Spleen (tissue), 11 donors: ENCODE results near the gene HDAC4. TPM values are rescaled to one million over a fixed set of nuclear protein-coding genes. Genes with fewer than 3 reads are reported as not detected.

ENCODE experiments used
- DNase-seq: peaks from one replicate; pipeline ENCODE4 v3.0.0-alpha.2; 2020
- H3K27ac ChIP-seq, 8 donors: fragments of 200-600 bp; sonication (generic) in 7 of 8; 1 replicate in 4 of 8; 2 replicates in 4 of 8; pipeline versions ENCODE4 v1.5.0 to v1.8.0; 2016 to 2021; ENCODE audit warnings: inconsistent platforms in 4 of 8, mild to moderate bottlenecking in 4 of 8, moderate library complexity in 1 of 8
- H3K27me3 ChIP-seq, 7 donors: fragments of 200-600 bp; sonication (generic) in 6 of 7; replicated peaks in 1 of 7; 1 replicate in 4 of 7; 2 replicates in 3 of 7; pipeline versions ENCODE4 v1.5.0 to v1.8.0; 2016 to 2021; ENCODE audit warnings: inconsistent platforms in 3 of 7, mild to moderate bottlenecking in 1 of 7
- H3K36me3 ChIP-seq, 6 donors: fragments of 200-600 bp; sonication (generic) in 5 of 6; 1 replicate in 4 of 6; 2 replicates in 2 of 6; pipeline versions ENCODE4 v1.5.0 to v1.8.0; 2016 to 2021; ENCODE audit warnings: inconsistent platforms in 2 of 6
- H3K4me1 ChIP-seq, 6 donors: fragments of 200-600 bp; sonication (generic) in 5 of 6; 1 replicate in 3 of 6; 2 replicates in 3 of 6; pipeline versions ENCODE4 v1.5.0 to v1.8.0; 2016 to 2021; ENCODE audit warnings: inconsistent platforms in 3 of 6
- H3K4me3 ChIP-seq, 8 donors: fragments of 200-600 bp; sonication (generic) in 7 of 8; 1 replicate in 4 of 8; 2 replicates in 4 of 8; pipeline versions ENCODE4 v1.5.0 to v1.8.0; 2016 to 2021; ENCODE audit warnings: inconsistent platforms in 4 of 8, mild to moderate bottlenecking in 4 of 8, moderate library complexity in 2 of 8
- H3K9me3 ChIP-seq, 8 donors: fragments of 200-600 bp; sonication (generic) in 7 of 8; 1 replicate in 4 of 8; 2 replicates in 4 of 8; pipeline versions ENCODE4 v1.5.0 to v1.8.0; 2016 to 2021; ENCODE audit warnings: inconsistent platforms in 4 of 8
- POLR2A ChIP-seq, 3 donors: fragments of 450-650 bp; IDR thresholded peaks; one replicate each; pipeline ENCODE4 v1.5.1; 2017; ENCODE audit warnings: antibody characterized with exemption in 3 of 3, mild to moderate bottlenecking in 1 of 3
- POLR2AphosphoS5 ChIP-seq, 3 donors: sonication (generic); formaldehyde crosslinking; IDR thresholded peaks; one replicate each; pipeline ENCODE4 v1.5.1; 2017; ENCODE audit warnings: antibody characterized with exemption in 3 of 3
- WGBS, 5 donors: extraction: QIAGEN DNeasy Blood & Tissue Kit in 3 of 5; methylation state at CpG; one replicate each; pipeline versions ENCODE4 v1.1.5 to v1.1.7; 2013 to 2018; 5-methylcytosine and 5-hydroxymethylcytosine counted together
- intact Hi-C: fragments of 100-400 bp; cut with DNase I; formaldehyde crosslinking; loops from one replicate; pipeline ENCODE4 v1.15.0; 2023; ENCODE audit warnings: low total_unique reads
- polyA plus RNA-seq, 3 donors: library from polyadenylated mRNA; stranded (reverse); fragments of 200-250 nt; gene quantifications; one replicate each; pipeline ENCODE4 v1.2.1, GENCODE V29; 2013
- total RNA-seq, 7 donors: library from RNA; depleted of rRNA in 3 of 7; stranded (reverse); fragments of >200 nt in 3 of 7; fragmentation: NEBNext Ultra II Directional in 4 of 7; extraction: Animal tissue kit (Norgen Biotek cat#: 25700) in 4 of 7; gene quantifications; one replicate each; pipeline versions ENCODE4 v1.1.0 to v1.2.1, GENCODE V29; 2016 to 2021
- TF ChIP-seq, protein P1 (sequence below), 11 experiments: fragments of 200-600 bp in 7 of 11; fragments of 450-650 bp in 4 of 11; sonication (generic) in 4 of 11; IDR thresholded peaks in 8 of 11; conservative IDR thresholded peaks in 3 of 11; 1 replicate in 7 of 11; 2 replicates in 4 of 11; pipeline versions ENCODE4 v1.4.0 to v1.8.0; 2016 to 2021; ENCODE audit warnings: antibody characterized with exemption in 11 of 11, inconsistent platforms in 4 of 11, mild to moderate bottlenecking in 1 of 11
- donor health status: healthy with polysubstance abuse.
- donor health status: DM: no; HTN: no; CAD: no; lungs with moderate emphysema.
- donor health status: DM: no; HTN: no; CAD: no.
- donor health status: Bipolar disorder and iron deficiency.
- donor health status: healthy.
- donor health status: DM: no; HTN: no; CAD: no.
- donor health status: DM: yes; HTN: yes; CAD: no.

The HDAC4 gene
- total and polyA plus RNA-seq, 10 donors, result 3.2 to 122 (median 69.5) TPM

DNA sequence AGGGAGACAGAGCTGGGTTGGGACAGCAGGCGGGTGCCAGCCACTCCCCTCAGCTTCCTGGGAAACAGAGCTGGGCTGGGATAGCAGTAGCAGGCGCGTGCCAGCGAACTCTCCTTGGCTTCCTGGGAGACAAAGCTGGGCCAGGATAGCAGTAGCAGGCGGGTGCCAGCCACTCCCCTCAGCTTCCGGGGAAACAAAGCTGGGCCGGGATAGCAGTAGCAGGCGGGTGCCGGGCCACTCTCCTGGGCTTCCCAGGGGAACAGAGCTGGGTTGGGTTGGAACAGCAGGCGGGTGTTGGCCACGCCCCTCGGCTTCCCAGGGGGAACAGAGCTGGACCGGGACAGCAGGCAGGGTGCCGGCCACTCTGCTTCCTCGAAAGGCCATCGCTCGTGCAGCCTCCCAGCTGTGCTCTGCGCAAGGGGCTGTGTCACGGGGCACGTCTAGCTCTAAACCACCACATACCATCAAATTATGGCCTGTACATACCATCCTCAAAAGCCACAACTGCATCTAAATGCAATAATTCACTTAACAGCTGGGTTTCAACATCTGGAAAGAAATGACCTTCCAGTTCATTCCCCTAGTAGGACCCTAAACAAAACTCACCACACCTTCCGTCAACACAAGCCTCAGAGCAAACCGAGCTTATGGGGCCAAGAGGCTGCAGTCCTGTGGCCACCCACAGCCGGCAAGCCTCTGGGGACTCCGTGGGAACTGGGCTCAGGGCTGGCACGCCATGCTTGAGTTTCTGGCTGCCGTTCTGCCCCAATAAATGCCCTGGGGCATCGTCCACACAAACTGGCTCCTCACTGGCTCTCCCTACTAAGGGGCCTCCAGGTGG lies 324.7 kb downstream of the HDAC4 start:
- DNase-seq, result no peak
- H3K27ac ChIP-seq, result no peak overlapping the region
- no peak overlapping the region for H3K4me3 ChIP-seq
- TF ChIP-seq, protein P1, sequence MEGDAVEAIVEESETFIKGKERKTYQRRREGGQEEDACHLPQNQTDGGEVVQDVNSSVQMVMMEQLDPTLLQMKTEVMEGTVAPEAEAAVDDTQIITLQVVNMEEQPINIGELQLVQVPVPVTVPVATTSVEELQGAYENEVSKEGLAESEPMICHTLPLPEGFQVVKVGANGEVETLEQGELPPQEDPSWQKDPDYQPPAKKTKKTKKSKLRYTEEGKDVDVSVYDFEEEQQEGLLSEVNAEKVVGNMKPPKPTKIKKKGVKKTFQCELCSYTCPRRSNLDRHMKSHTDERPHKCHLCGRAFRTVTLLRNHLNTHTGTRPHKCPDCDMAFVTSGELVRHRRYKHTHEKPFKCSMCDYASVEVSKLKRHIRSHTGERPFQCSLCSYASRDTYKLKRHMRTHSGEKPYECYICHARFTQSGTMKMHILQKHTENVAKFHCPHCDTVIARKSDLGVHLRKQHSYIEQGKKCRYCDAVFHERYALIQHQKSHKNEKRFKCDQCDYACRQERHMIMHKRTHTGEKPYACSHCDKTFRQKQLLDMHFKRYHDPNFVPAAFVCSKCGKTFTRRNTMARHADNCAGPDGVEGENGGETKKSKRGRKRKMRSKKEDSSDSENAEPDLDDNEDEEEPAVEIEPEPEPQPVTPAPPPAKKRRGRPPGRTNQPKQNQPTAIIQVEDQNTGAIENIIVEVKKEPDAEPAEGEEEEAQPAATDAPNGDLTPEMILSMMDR (IDR thresholded peaks at IDR 0.05 in 8 of 11, conservative IDR thresholded peaks at IDR 0.05 in 3 of 11), result no peak
- TF ChIP-seq POLR2AphosphoS5 (IDR thresholded peaks at IDR 0.05) (peak in 2 of 3 donors; percentile 14 to 29), POLR2A (IDR thresholded peaks at IDR 0.05) (no peak)
- no peaks in the 10 kb centered on the region for H3K27me3 ChIP-seq
- peaks cover 4 to 100% (median 90%) of the 10 kb centered on the region in 6 donors for H3K36me3 ChIP-seq
- 82 to 92% (median 86%) methylated on average over 18 to 27 of the region's 27 CpGs for WGBS, 5 donors
- H3K4me1 ChIP-seq, result no peaks in the 10 kb centered on the region
- H3K9me3 ChIP-seq, result no peaks in the 10 kb centered on the region
- intact Hi-C loops, result no loop called here

DNA sequence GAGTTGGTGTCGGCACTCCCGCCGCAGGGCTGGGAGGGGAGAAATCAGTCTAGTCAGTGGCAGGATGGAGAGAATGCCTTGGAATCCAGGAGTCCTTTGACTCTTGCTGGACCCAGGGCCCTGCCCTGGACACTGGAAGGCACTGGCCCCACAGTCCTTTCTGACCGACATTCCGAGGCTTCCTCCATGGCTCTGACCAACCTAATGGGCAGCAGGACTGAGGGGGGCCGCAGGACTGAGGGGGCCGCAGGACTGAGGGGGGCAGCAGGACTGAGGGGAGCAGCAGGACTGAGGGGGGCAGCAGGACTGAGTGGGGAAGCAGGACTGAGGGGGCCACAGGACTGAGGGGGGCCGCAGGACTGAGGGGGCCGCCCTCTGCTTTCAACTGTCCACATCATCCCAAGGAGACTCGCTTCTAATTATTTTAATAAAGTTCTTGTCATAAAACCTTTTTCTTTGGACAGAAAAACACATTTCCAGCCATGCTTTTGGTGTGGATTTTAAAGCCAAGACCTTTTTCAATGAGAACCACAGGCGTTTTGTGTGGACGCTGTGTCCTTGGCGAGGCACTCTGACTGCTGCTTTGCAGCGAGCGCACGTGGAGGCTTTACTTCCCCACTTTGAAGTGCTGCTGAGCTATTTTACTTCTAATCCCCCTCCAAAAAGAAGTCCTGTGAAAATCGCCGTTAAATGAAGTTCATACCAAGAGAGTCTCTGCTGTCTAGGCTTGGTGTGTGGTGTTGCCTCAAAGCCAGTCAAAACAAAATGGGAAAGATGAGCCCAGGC lies 326.9 kb downstream of the HDAC4 start:
- Histone ChIP-seq H3K4me3 (no peak overlapping the region), H3K9me3 (no peaks in the 10 kb centered on the region), H3K27me3 (no peaks in the 10 kb centered on the region), H3K27ac (no peak overlapping the region), H3K36me3 (peaks cover 4 to 94% (median 75%) of the 10 kb centered on the region in 6 donors), H3K4me1 (no peaks in the 10 kb centered on the region)
- WGBS, 5 donors, result 90 to 97% (median 94%) methylated on average over 18 of the region's 18 CpGs
- peak; percentile 54 for DNase-seq
- intact Hi-C loops, result no loop called here
- TF ChIP-seq, protein P1 (IDR thresholded peaks at IDR 0.05 in 8 of 11, conservative IDR thresholded peaks at IDR 0.05 in 3 of 11), result no peak
- TF ChIP-seq POLR2A (IDR thresholded peaks at IDR 0.05) (no peak), POLR2AphosphoS5 (IDR thresholded peaks at IDR 0.05) (no peak)

DNA sequence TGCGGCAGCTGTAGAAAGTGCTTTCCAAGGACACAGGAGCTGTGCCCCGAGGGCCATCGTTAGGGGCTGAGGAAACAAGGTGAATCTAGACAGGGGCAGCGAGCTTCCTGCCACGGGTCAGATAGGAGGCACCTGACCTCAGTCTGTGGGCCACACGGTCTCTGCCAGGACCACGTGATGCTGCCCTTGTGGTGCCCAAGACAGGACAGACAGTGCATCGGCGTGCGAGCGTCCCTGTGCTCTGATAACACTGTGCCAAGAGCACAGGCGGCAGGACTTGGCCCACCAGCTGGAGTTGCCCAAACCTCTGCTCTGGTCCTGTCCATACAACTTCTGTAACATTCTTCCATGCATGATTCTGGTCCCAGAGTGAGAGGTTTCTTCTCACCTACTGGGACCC lies 327.6 kb downstream of the HDAC4 start:
- TF ChIP-seq, protein P1 (IDR thresholded peaks at IDR 0.05 in 8 of 11, conservative IDR thresholded peaks at IDR 0.05 in 3 of 11), result no peak
- H3K4me3 ChIP-seq, result no peak overlapping the region
- intact Hi-C loops, result no loop called here
- H3K4me1 ChIP-seq, result no peaks in the 10 kb centered on the region
- H3K9me3 ChIP-seq, result no peaks in the 10 kb centered on the region
- no peaks in the 10 kb centered on the region for H3K27me3 ChIP-seq
- no peak overlapping the region for H3K27ac ChIP-seq
- 90 to 96% (median 94%) methylated on average over 12 of the region's 12 CpGs for WGBS, 5 donors
- peak; percentile 66 for DNase-seq
- peaks cover 4 to 92% (median 72%) of the 10 kb centered on the region in 6 donors for H3K36me3 ChIP-seq

DNA sequence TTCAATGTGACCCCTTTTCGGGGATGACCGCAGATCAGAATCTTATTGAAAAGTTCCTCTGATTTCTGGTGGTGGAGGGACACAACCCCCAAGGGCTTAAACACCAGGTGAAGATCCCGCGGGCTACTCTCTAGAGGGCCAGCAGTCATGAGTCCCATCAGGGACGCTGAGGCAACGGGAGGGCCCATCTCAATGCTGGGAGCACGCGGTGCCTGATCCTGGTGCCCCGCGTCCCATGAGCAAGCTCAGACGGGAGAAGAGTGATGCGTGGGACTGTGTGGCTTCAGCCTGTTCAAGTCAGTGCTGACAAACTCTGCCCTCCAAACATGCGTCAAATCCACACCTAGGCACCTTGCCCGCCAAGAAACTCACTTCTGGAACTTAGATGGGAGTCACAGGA lies 328.0 kb downstream of the HDAC4 start:
- peaks cover 6 to 92% (median 72%) of the 10 kb centered on the region in 6 donors for H3K36me3 ChIP-seq
- H3K4me1 ChIP-seq, result peaks cover 0 to 3% (median 0%) of the 10 kb centered on the region in 6 donors
- H3K4me3 ChIP-seq, result no peak overlapping the region
- no peak overlapping the region for H3K27ac ChIP-seq
- DNase-seq, result no peak
- TF ChIP-seq, protein P1 (IDR thresholded peaks at IDR 0.05 in 8 of 11, conservative IDR thresholded peaks at IDR 0.05 in 3 of 11), result no peak
- TF ChIP-seq POLR2A (IDR thresholded peaks at IDR 0.05) (no peak), POLR2AphosphoS5 (IDR thresholded peaks at IDR 0.05) (no peak)
- no peaks in the 10 kb centered on the region for H3K9me3 ChIP-seq
- intact Hi-C loops, result no loop called here
- WGBS, 5 donors, result 95 to 99% (median 96%) methylated on average over 12 to 14 of the region's 14 CpGs
- no peaks in the 10 kb centered on the region for H3K27me3 ChIP-seq
